ENCODE data around the gene TRIM25.

GRCh38 chr17:56935461-56935860, 21.6 kb upstream of the TRIM25 start:
- no peak for TF ChIP-seq FOXA1 (IDR thresholded peaks at IDR 0.05)
- no peak for TF ChIP-seq BHLHE40 (IDR thresholded peaks at IDR 0.05; ENCODE audit: borderline replicate concordance)
- no peak for TF ChIP-seq SP1 (IDR thresholded peaks at IDR 0.05)
- no peak for TF ChIP-seq ZNF384 (IDR thresholded peaks at IDR 0.05)
- no peak for TF ChIP-seq ARNT (IDR thresholded peaks at IDR 0.05)
- TF ChIP-seq FOXK2 (IDR thresholded peaks at IDR 0.05) = no peak
- TF ChIP-seq PKNOX1 (IDR thresholded peaks at IDR 0.05) = no peak
- TF ChIP-seq SUZ12 (IDR thresholded peaks at IDR 0.05) = no peak
- no peak for TF ChIP-seq LEF1 (IDR thresholded peaks at IDR 0.05; ENCODE audit: borderline replicate concordance)

All from HEK293T (cell line).